Activated naive CD4-positive, alpha-beta T cell treated with anti-CD3 and anti-CD28 coated beads, Interleukin-2, amount 50 U/mL, for 24 hours (primary cell): ENCODE results near the gene LRMDA.

Source experiments
- H3K27ac Mint-ChIP-seq: one replicate; pipeline ENCODE4 v1.8.0; 2021; ENCODE audit warnings: mild to moderate bottlenecking, mixed read lengths
- H3K27me3 Mint-ChIP-seq: one replicate; pipeline ENCODE4 v1.8.0; 2021; ENCODE audit warnings: mixed read lengths
- H3K36me3 Mint-ChIP-seq: one replicate; pipeline ENCODE4 v1.8.0; 2021; ENCODE audit warnings: mixed read lengths
- H3K4me1 Mint-ChIP-seq: one replicate; pipeline ENCODE4 v1.8.0; 2021; ENCODE audit warnings: mixed read lengths
- H3K4me3 Mint-ChIP-seq: one replicate; pipeline ENCODE4 v1.8.0; 2021; ENCODE audit warnings: mild to moderate bottlenecking, mixed read lengths
- H3K9me3 Mint-ChIP-seq: one replicate; pipeline ENCODE4 v1.8.0; 2021; ENCODE audit warnings: mixed read lengths

The LRMDA gene

GRCh38 chr10:76029782-76030181 is 598.4 kb downstream of the LRMDA start:
- no peaks in the 10 kb centered on the region for H3K9me3 Mint-ChIP-seq
- H3K27ac Mint-ChIP-seq: no peak overlapping the region
- no peaks in the 10 kb centered on the region for H3K36me3 Mint-ChIP-seq
- no peaks in the 10 kb centered on the region for H3K4me1 Mint-ChIP-seq
- H3K27me3 Mint-ChIP-seq: peaks cover 8% of the 10 kb centered on the region
- H3K4me3 Mint-ChIP-seq: no peak overlapping the region

GRCh38 chr10:76031099-76031498 is 599.7 kb downstream of the LRMDA start:
- no peaks in the 10 kb centered on the region for H3K36me3 Mint-ChIP-seq
- H3K27ac Mint-ChIP-seq: no peak overlapping the region
- no peaks in the 10 kb centered on the region for H3K9me3 Mint-ChIP-seq
- H3K4me3 Mint-ChIP-seq: no peak overlapping the region
- no peaks in the 10 kb centered on the region for H3K4me1 Mint-ChIP-seq
- H3K27me3 Mint-ChIP-seq: peaks cover 8% of the 10 kb centered on the region

- no peaks in the 10 kb centered on the region for H3K9me3 Mint-ChIP-seq
- H3K4me3 Mint-ChIP-seq: no peak overlapping the region
- H3K27ac Mint-ChIP-seq: no peak overlapping the region
- H3K36me3 Mint-ChIP-seq: no peaks in the 10 kb centered on the region
- peaks cover 8% of the 10 kb centered on the region for H3K27me3 Mint-ChIP-seq
- no peaks in the 10 kb centered on the region for H3K4me1 Mint-ChIP-seq
Measured at GRCh38 chr10:76031769-76032699, 600.6 kb downstream of the LRMDA start.

- Mint-ChIP-seq H3K36me3 (no peaks in the 10 kb centered on the region), H3K27ac (no peak overlapping the region), H3K4me1 (no peaks in the 10 kb centered on the region), H3K4me3 (no peak overlapping the region), H3K9me3 (no peaks in the 10 kb centered on the region), H3K27me3 (peaks cover 8% of the 10 kb centered on the region)
Measured at GRCh38 chr10:76032700-76033039, 601.2 kb downstream of the LRMDA start.

GRCh38 chr10:76033457-76034196 is 602.2 kb downstream of the LRMDA start:
- Mint-ChIP-seq H3K36me3 (no peaks in the 10 kb centered on the region), H3K9me3 (peaks cover 3% of the 10 kb centered on the region), H3K4me1 (no peaks in the 10 kb centered on the region), H3K27ac (no peak overlapping the region), H3K4me3 (no peak overlapping the region), H3K27me3 (peaks cover 6% of the 10 kb centered on the region)

- no peaks in the 10 kb centered on the region for H3K4me1 Mint-ChIP-seq
- H3K9me3 Mint-ChIP-seq: peaks cover 5% of the 10 kb centered on the region
- H3K27ac Mint-ChIP-seq: no peak overlapping the region
- H3K36me3 Mint-ChIP-seq: no peaks in the 10 kb centered on the region
- H3K27me3 Mint-ChIP-seq: peaks cover 6% of the 10 kb centered on the region
- no peak overlapping the region for H3K4me3 Mint-ChIP-seq
Measured at GRCh38 chr10:76034353-76035205, 603.2 kb downstream of the LRMDA start.

GRCh38 chr10:76035206-76036110 is 604.0 kb downstream of the LRMDA start:
- Mint-ChIP-seq H3K9me3 (peaks cover 5% of the 10 kb centered on the region), H3K36me3 (no peaks in the 10 kb centered on the region), H3K4me1 (no peaks in the 10 kb centered on the region), H3K27ac (no peak overlapping the region), H3K27me3 (peaks cover 6% of the 10 kb centered on the region), H3K4me3 (no peak overlapping the region)

- no peak overlapping the region for H3K27ac Mint-ChIP-seq
- no peaks in the 10 kb centered on the region for H3K4me1 Mint-ChIP-seq
- peaks cover 6% of the 10 kb centered on the region for H3K27me3 Mint-ChIP-seq
- H3K36me3 Mint-ChIP-seq: no peaks in the 10 kb centered on the region
- H3K9me3 Mint-ChIP-seq: peaks cover 5% of the 10 kb centered on the region
- no peak overlapping the region for H3K4me3 Mint-ChIP-seq
Measured at GRCh38 chr10:76036111-76036940, 604.9 kb downstream of the LRMDA start.

GRCh38 chr10:76036962-76037361 is 605.5 kb downstream of the LRMDA start:
- H3K36me3 Mint-ChIP-seq: no peaks in the 10 kb centered on the region
- peaks cover 5% of the 10 kb centered on the region for H3K9me3 Mint-ChIP-seq
- no peaks in the 10 kb centered on the region for H3K4me1 Mint-ChIP-seq
- no peak overlapping the region for H3K27ac Mint-ChIP-seq
- peaks cover 6% of the 10 kb centered on the region for H3K27me3 Mint-ChIP-seq
- H3K4me3 Mint-ChIP-seq: no peak overlapping the region

- no peaks in the 10 kb centered on the region for H3K4me1 Mint-ChIP-seq
- peaks cover 5% of the 10 kb centered on the region for H3K9me3 Mint-ChIP-seq
- H3K36me3 Mint-ChIP-seq: no peaks in the 10 kb centered on the region
- no peak overlapping the region for H3K27ac Mint-ChIP-seq
- H3K27me3 Mint-ChIP-seq: peaks cover 6% of the 10 kb centered on the region
- H3K4me3 Mint-ChIP-seq: no peak overlapping the region
Measured at GRCh38 chr10:76037531-76038155, 606.2 kb downstream of the LRMDA start.

- no peak overlapping the region for H3K4me3 Mint-ChIP-seq
- no peak overlapping the region for H3K27ac Mint-ChIP-seq
- H3K4me1 Mint-ChIP-seq: no peaks in the 10 kb centered on the region
- no peaks in the 10 kb centered on the region for H3K36me3 Mint-ChIP-seq
- peaks cover 2% of the 10 kb centered on the region for H3K27me3 Mint-ChIP-seq
- peaks cover 5% of the 10 kb centered on the region for H3K9me3 Mint-ChIP-seq
Measured at GRCh38 chr10:76038696-76039095, 607.3 kb downstream of the LRMDA start.

GRCh38 chr10:76040107-76040829 is 608.8 kb downstream of the LRMDA start:
- Mint-ChIP-seq H3K4me3 (no peak overlapping the region), H3K27ac (no peak overlapping the region), H3K36me3 (no peaks in the 10 kb centered on the region), H3K9me3 (peaks cover 5% of the 10 kb centered on the region), H3K4me1 (no peaks in the 10 kb centered on the region), H3K27me3 (no peaks in the 10 kb centered on the region)

- no peak overlapping the region for H3K27ac Mint-ChIP-seq
- no peaks in the 10 kb centered on the region for H3K36me3 Mint-ChIP-seq
- no peaks in the 10 kb centered on the region for H3K27me3 Mint-ChIP-seq
- H3K4me1 Mint-ChIP-seq: no peaks in the 10 kb centered on the region
- peaks cover 5% of the 10 kb centered on the region for H3K9me3 Mint-ChIP-seq
- no peak overlapping the region for H3K4me3 Mint-ChIP-seq
Measured at GRCh38 chr10:76040830-76041220, 609.4 kb downstream of the LRMDA start.
